KMS-11 (cell line): ENCODE measurements around the gene SEPHS1.
"Not testable (repeated sequence)": the region's sequence is repeated elsewhere in the genome, so short reads cannot be mapped to it uniquely, and the experiment has no call there.

ENCODE experiments used
- H2AFZ ChIP-seq: fragments of 200-600 bp; sonication (generic); 2 replicates; pipeline ENCODE4 v1.6.1; 2016; ENCODE audit warnings: antibody characterized with exemption, mixed run types, low read depth
- H3K27ac ChIP-seq: fragments of 200-600 bp; sonication (generic); 2 replicates; pipeline ENCODE4 v1.6.1; 2016; ENCODE audit warnings: mild to moderate bottlenecking, mixed run types
- H3K27me3 ChIP-seq: fragments of 200-600 bp; sonication (generic); 2 replicates; pipeline ENCODE4 v1.6.1; 2017; ENCODE audit warnings: mild to moderate bottlenecking, low read depth, mixed run types, moderate library complexity; ENCODE audit not compliant: insufficient read depth
- H3K36me3 ChIP-seq: fragments of 200-600 bp; sonication (generic); 2 replicates; pipeline ENCODE4 v1.6.1; 2017; ENCODE audit warnings: mild to moderate bottlenecking, mixed run types; ENCODE audit not compliant: insufficient read depth
- H3K4me1 ChIP-seq: fragments of 200-600 bp; sonication (generic); 2 replicates; pipeline ENCODE4 v1.6.1; 2016; ENCODE audit warnings: mild to moderate bottlenecking, low read depth, mixed run types; ENCODE audit not compliant: poor library complexity, severe bottlenecking
- H3K4me2 ChIP-seq: fragments of 200-600 bp; sonication (generic); 2 replicates; pipeline ENCODE4 v1.7.0; 2016; ENCODE audit warnings: mild to moderate bottlenecking, mixed run types
- H3K4me3 ChIP-seq: fragments of 200-600 bp; sonication (generic); IDR thresholded peaks from 2 replicates; pipeline ENCODE4 v1.6.1; 2017; ENCODE audit warnings: low read depth, low read length, mixed read lengths; ENCODE audit not compliant: insufficient read depth
- H3K79me2 ChIP-seq: fragments of 200-600 bp; sonication (generic); 2 replicates; pipeline ENCODE4 v1.6.1; 2016; ENCODE audit warnings: low read depth, mixed run types; ENCODE audit not compliant: insufficient read depth
- H3K9ac ChIP-seq: fragments of 200-600 bp; sonication (generic); 2 replicates; pipeline ENCODE4 v1.6.1; 2016; ENCODE audit warnings: mild to moderate bottlenecking, mixed run types
- H4K20me1 ChIP-seq: fragments of 200-600 bp; sonication (generic); 2 replicates; pipeline ENCODE4 v1.6.1; 2016; ENCODE audit warnings: mild to moderate bottlenecking, mixed run types; ENCODE audit not compliant: insufficient read depth
- TF ChIP-seq, protein P1 (sequence below): fragments of 200-600 bp; sonication (generic); conservative IDR thresholded peaks from 2 replicates; pipeline ENCODE4 v1.6.1; 2017; ENCODE audit warnings: low read depth, mild to moderate bottlenecking, antibody characterized with exemption, low read length, moderate library complexity, mixed read lengths

The SEPHS1 gene

DNA sequence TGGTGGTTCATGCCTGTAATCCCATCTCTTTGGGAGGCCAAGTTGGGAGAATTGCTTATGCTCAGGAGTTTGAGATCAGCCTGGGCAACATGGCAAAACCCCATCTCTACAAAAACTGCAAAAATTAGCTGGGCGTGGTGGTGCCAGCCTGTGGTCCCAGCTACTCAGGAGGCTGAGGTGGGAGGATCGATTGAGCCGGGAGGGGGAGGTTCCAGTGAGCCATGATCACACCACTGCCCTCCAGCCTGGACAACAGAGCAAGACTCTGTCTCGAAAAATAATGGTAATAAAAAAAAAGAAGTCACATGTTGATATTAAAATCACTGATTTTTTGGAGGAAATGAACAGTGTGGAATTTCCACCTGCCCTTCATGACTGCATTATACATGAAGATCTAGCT, 64.0 kb downstream of the SEPHS1 start:
- no peak overlapping the region for H3K4me2 ChIP-seq

DNA sequence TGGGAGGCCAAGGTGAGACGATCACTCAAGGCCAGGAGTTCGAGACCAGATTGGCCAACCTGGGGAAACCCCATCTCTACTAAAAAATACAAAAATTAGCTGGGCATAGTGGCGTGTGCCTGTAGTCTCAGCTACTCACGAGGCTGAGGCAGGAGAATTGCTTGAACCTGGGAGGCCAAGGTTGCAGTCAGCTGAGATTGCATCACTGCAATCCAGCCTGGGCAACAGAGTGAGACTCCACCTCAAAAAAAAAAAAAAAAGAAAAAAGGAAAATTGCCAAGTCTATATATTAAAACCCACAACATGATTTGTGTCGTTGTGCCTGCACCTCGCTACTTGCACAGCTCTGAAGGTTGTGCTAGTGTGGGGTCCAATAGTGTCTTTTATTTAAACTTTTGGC, 65.7 kb downstream of the SEPHS1 start:
- not testable (repeated sequence) for H3K79me2 ChIP-seq, H3K4me2 ChIP-seq, H4K20me1 ChIP-seq, H3K27me3 ChIP-seq, H3K4me3 ChIP-seq, H3K4me1 ChIP-seq, H2AFZ ChIP-seq, H3K9ac ChIP-seq, H3K36me3 ChIP-seq, H3K27ac ChIP-seq

More for the DNA sequence above, 64.0 kb downstream of the SEPHS1 start:
- Histone ChIP-seq H2AFZ (no peak overlapping the region), H3K9ac (no peak overlapping the region), H3K79me2 (no peaks in the 10 kb centered on the region), H3K27ac (no peak overlapping the region), H3K4me1 (no peaks in the 10 kb centered on the region), H3K36me3 (no peaks in the 10 kb centered on the region), H3K27me3 (no peaks in the 10 kb centered on the region), H4K20me1 (no peaks in the 10 kb centered on the region), H3K4me3 (no peak overlapping the region)
- TF ChIP-seq, protein P1, sequence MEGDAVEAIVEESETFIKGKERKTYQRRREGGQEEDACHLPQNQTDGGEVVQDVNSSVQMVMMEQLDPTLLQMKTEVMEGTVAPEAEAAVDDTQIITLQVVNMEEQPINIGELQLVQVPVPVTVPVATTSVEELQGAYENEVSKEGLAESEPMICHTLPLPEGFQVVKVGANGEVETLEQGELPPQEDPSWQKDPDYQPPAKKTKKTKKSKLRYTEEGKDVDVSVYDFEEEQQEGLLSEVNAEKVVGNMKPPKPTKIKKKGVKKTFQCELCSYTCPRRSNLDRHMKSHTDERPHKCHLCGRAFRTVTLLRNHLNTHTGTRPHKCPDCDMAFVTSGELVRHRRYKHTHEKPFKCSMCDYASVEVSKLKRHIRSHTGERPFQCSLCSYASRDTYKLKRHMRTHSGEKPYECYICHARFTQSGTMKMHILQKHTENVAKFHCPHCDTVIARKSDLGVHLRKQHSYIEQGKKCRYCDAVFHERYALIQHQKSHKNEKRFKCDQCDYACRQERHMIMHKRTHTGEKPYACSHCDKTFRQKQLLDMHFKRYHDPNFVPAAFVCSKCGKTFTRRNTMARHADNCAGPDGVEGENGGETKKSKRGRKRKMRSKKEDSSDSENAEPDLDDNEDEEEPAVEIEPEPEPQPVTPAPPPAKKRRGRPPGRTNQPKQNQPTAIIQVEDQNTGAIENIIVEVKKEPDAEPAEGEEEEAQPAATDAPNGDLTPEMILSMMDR, result no peak

DNA sequence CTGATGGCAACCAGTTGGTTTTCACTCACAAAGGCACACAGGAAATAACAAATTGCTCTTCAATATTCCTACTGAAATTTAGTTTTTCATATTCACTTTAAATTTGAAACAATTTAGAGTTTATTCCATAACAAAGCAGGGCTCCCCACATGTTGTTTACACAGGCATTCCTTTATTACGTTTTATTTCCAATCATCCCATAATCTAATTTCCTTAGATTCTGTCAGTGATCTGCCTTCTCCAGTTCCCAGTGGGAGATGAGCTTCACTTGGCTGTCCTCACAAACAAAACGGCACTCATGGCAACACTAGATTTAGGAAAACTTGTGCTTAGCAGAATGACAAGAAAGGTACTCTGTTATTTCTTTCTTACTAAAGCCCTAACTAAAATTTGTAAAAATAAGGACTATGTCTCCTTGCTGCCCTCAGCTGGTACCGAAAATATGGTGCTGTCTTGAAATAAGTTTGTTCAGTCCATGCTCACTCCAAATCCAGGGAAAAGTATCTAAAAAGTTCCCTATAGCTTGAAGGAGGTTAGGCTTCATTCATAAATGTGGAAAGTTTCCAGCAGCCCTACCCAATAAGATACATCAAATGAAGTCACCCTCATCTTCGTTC, 71.2 kb downstream of the SEPHS1 start:
- H2AFZ ChIP-seq, result no peak overlapping the region
- H3K4me1 ChIP-seq, result peaks cover 14% of the 10 kb centered on the region
- H3K4me3 ChIP-seq, result no peak overlapping the region
- H3K9ac ChIP-seq, result no peak overlapping the region
- H3K36me3 ChIP-seq, result no peaks in the 10 kb centered on the region
- no peak overlapping the region for H3K27ac ChIP-seq
- no peak overlapping the region for H3K4me2 ChIP-seq
- no peaks in the 10 kb centered on the region for H4K20me1 ChIP-seq
- H3K27me3 ChIP-seq, result no peaks in the 10 kb centered on the region
- no peaks in the 10 kb centered on the region for H3K79me2 ChIP-seq
- TF ChIP-seq, protein P1, result no peak

DNA sequence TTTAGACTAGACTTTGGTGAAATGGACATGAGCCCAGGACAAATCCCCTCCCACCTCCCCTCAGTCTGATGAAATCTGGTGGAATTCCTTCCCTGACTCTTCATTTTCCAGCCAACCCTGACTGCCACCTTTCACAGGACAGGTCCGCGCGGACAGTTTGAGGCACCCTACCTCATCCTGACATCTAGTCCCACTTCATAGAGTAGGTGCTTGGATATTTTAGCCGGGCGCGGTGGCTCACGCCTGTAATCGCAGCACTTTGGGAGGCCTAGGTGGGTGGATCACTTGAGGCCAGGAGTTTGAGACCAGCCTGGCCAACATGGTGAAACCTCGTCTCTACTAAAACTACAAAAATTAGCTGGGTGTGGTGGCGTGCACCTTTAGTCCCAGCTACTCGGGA, 71.9 kb downstream of the SEPHS1 start:
- H3K36me3 ChIP-seq, H3K9ac ChIP-seq, H3K4me3 ChIP-seq, H3K79me2 ChIP-seq, H3K27ac ChIP-seq, H3K4me2 ChIP-seq, H2AFZ ChIP-seq, H4K20me1 ChIP-seq, H3K27me3 ChIP-seq: not testable (repeated sequence)
- peaks cover 18% of the 10 kb centered on the region for H3K4me1 ChIP-seq

DNA sequence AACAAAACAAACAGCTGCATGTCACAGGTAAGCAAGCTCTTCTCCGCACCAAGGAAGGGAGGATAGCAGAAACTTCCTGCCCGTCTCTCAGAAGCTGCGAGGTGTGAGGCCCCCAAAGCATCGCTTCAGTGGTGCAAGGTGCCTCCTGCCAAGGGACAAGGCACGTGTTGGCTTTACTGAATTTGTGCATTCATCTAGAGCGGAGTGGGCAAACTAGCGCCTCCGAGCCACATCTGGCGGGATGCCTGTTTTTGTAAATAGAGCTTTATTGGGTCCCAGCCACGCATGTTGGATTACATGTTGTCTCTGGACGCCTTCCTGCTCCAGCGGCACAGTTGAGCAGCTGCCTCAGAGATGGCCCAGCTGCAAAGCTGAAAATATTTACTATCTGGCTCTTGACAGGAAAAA, 75.9 kb downstream of the SEPHS1 start:
- H3K27ac ChIP-seq, result peak overlapping the region; percentile 84
- peak overlapping the region; percentile 55 for H3K4me2 ChIP-seq
- H2AFZ ChIP-seq, result peak overlapping the region; percentile 87

More for the DNA sequence above, 75.9 kb downstream of the SEPHS1 start:
- H3K27me3 ChIP-seq, result no peaks in the 10 kb centered on the region
- TF ChIP-seq, protein P1, result no peak
- H3K36me3 ChIP-seq, result no peaks in the 10 kb centered on the region
- no peak overlapping the region for H3K4me3 ChIP-seq
- peaks cover 26% of the 10 kb centered on the region for H3K4me1 ChIP-seq
- H3K9ac ChIP-seq, result peak overlapping the region; percentile 77
- no peaks in the 10 kb centered on the region for H3K79me2 ChIP-seq
- no peaks in the 10 kb centered on the region for H4K20me1 ChIP-seq
